GM15510 (cell line): ENCODE results near the gene ATP6V0D1.
A peak's percentile ranks its signal among the peaks of the same experiment; 100 is the strongest.

Source experiments
- POLR2A ChIP-seq: IDR thresholded peaks from 3 replicates; pipeline ENCODE4 v1.6.1; 2011; ENCODE audit warnings: borderline replicate concordance; ENCODE audit not compliant: insufficient read length; ENCODE audit errors: extremely low read depth

The ATP6V0D1 gene

GRCh38 chr16:67480833-67481560 is at the start of gene ATP6V0D1:
Gene ATP6V0D1, minus strand, starts transcription at chr16:67481157. Its CDS starts 71 bp downstream, at chr16:67481086.
- peak; percentile 60 for TF ChIP-seq POLR2A

- TF ChIP-seq POLR2A = peak; percentile 31
These were observed 49.3 kb upstream of the ATP6V0D1 start for GRCh38 chr16:67530013-67530939.

- peak; percentile 5 for TF ChIP-seq POLR2A
These were observed 48.6 kb upstream of the ATP6V0D1 start for GRCh38 chr16:67529582-67530012.

GRCh38 chr16:67528870-67529581 is 48.1 kb upstream of the ATP6V0D1 start:
- peak; percentile 17 for TF ChIP-seq POLR2A

- TF ChIP-seq POLR2A = no peak
These were observed 47.4 kb upstream of the ATP6V0D1 start, which contains the start of gene RIPOR1 for GRCh38 chr16:67528222-67528869. Gene RIPOR1, plus strand, starts transcription at chr16:67528829. Its CDS starts 9,618 bp downstream, at chr16:67538447.

- TF ChIP-seq POLR2A = no peak
These were observed 45.3 kb upstream of the ATP6V0D1 start for GRCh38 chr16:67526149-67526791.

- no peak for TF ChIP-seq POLR2A
These were observed 44.4 kb upstream of the ATP6V0D1 start for GRCh38 chr16:67525176-67525860.

GRCh38 chr16:67521095-67521804 is 40.3 kb upstream of the ATP6V0D1 start:
- TF ChIP-seq POLR2A = no peak

- TF ChIP-seq POLR2A = no peak
These were observed 38.3 kb upstream of the ATP6V0D1 start for GRCh38 chr16:67519242-67519641.

- peak; percentile 2 for TF ChIP-seq POLR2A
These were observed 37.7 kb upstream of the ATP6V0D1 start for GRCh38 chr16:67518676-67519075.

GRCh38 chr16:67517661-67518423 is 36.9 kb upstream of the ATP6V0D1 start:
- peak; percentile 27 for TF ChIP-seq POLR2A

GRCh38 chr16:67517155-67517445 is 36.1 kb upstream of the ATP6V0D1 start:
- no peak for TF ChIP-seq POLR2A
